Upper lobe of left lung (tissue), 6 donors: ENCODE data around the gene FMOD. TPM values are rescaled to one million over a fixed set of nuclear protein-coding genes. Genes with fewer than 3 reads are reported as not detected.

Experiments used
- ATAC-seq, 2 donors: fragments of 200-7000 bp; cut with Tn5 transposase; one replicate each; pipeline ENCODE4 v1.9.1; 2022; ENCODE audit warnings: mild to moderate bottlenecking in 2 of 2, moderate library complexity in 2 of 2; ENCODE audit not compliant: low FRiP score in 2 of 2
- DNase-seq, 2 donors: peaks; one replicate each; pipeline ENCODE4 v3.0.0-alpha.2; 2019 to 2020
- H3K27ac ChIP-seq, 4 donors: fragments of 200-600 bp; sonication (generic); one replicate each; pipeline ENCODE4 v1.5.1; 2016 to 2019
- H3K27me3 ChIP-seq, 4 donors: fragments of 200-600 bp; sonication (generic); one replicate each; pipeline ENCODE4 v1.5.1; 2017 to 2019
- H3K36me3 ChIP-seq, 4 donors: fragments of 200-600 bp; sonication (generic); one replicate each; pipeline ENCODE4 v1.5.1; 2016 to 2019
- H3K4me1 ChIP-seq, 4 donors: fragments of 200-600 bp; sonication (generic); one replicate each; pipeline ENCODE4 v1.5.1; 2018 to 2019
- H3K4me3 ChIP-seq, 4 donors: fragments of 200-600 bp; sonication (generic); one replicate each; pipeline ENCODE4 v1.5.1; 2017 to 2019; ENCODE audit warnings: mild to moderate bottlenecking in 2 of 4, moderate library complexity in 1 of 4
- H3K9me3 ChIP-seq, 4 donors: fragments of 200-600 bp; sonication (generic); one replicate each; pipeline ENCODE4 v1.5.1; 2018 to 2019
- EP300 ChIP-seq, 4 donors: sonication (generic); formaldehyde crosslinking; IDR thresholded peaks; one replicate each; pipeline ENCODE4 v1.5.1; 2017; ENCODE audit warnings: antibody characterized with exemption in 4 of 4, control low read depth in 2 of 4
- POLR2A ChIP-seq, 4 donors: fragments of 450-650 bp; IDR thresholded peaks; one replicate each; pipeline ENCODE4 v1.5.1; 2016 to 2017; ENCODE audit warnings: antibody characterized with exemption in 4 of 4, mild to moderate bottlenecking in 2 of 4
- POLR2AphosphoS5 ChIP-seq, 2 donors: sonication (generic); formaldehyde crosslinking; IDR thresholded peaks; one replicate each; pipeline ENCODE4 v1.5.1; 2017; ENCODE audit warnings: antibody characterized with exemption in 2 of 2
- WGBS, 2 donors: methylation state at CpG; one replicate each; pipeline ENCODE4 v1.1.5; 2017 to 2018; 5-methylcytosine and 5-hydroxymethylcytosine counted together
- total RNA-seq, 6 donors: library from RNA; depleted of rRNA in 4 of 6; stranded (reverse); fragments of >200 nt in 4 of 6; gene quantifications; one replicate each; pipeline versions ENCODE4 v1.1.0 to v1.2.1, GENCODE V29; 2016 to 2021
- TF ChIP-seq, protein P1 (sequence below), 6 experiments: fragments of 450-650 bp in 4 of 6; fragments of 200-600 bp in 2 of 6; sonication (generic) in 2 of 6; IDR thresholded peaks; one replicate each; pipeline ENCODE4 v1.5.1; 2016 to 2019; ENCODE audit warnings: antibody characterized with exemption in 6 of 6
- donor health status: DM: no; HTN: no; CAD: no; lungs with moderate emphysema.
- donor health status: DM: no; HTN: yes; CAD: no; lungs with severe emphysema.

FMOD gene
- total RNA-seq, 6 donors from 2014 or later: 12.5 to 46.7 (median 25.4) TPM

DNA sequence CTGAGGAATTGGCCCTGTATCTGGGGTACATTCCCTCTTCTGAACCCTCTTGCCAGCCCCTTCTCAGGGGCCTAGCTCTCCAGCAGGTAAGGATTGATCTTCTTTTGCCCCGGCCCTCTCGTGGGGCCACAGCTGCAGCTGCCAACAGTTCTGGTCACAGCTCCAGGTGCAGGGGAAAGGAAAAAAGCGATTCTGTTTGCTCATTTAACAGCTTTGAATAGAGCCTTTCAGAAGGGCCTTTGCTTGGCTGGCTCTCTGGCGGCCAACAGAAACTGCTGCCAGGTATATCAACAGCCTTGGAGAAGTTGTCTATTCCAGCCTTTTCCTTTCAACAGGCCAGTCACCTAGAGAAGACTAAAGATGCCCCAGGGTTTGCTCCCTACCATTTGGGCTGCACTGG lies 16.1 kb upstream of the FMOD start:
- Histone ChIP-seq H3K27me3 (no peaks in the 10 kb centered on the region), H3K4me3 (no peak overlapping the region), H3K27ac (no peak overlapping the region), H3K4me1 (peaks cover 5 to 14% (median 11%) of the 10 kb centered on the region in 4 donors), H3K36me3 (no peaks in the 10 kb centered on the region), H3K9me3 (no peaks in the 10 kb centered on the region)
- 65 to 77% methylated on average over 4 of the region's 4 CpGs for WGBS, 2 donors
- no peak for ATAC-seq
- no peak for TF ChIP-seq EP300 (IDR thresholded peaks at IDR 0.05)
- DNase-seq: no peak

DNA sequence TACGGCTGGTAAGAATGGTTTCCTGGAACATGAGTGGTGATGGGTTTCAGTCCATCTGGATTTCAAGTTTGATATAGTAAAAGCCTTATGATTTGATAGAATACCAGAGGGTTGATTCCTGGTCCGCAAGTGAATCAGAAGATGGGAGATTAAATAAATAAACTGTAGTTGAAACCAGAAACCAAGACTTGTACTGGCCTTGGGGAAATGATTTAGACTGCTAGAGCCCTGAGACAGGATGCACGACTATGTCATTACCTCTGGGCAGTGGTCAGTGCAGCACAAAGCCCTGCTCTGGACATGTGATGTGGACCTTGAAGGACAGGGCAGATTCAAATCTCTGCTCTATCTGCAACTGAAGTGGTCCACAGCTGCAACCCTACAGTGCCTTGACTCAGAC lies 15.6 kb upstream of the FMOD start:
- 88 to 91% methylated on average over 3 of the region's 3 CpGs for WGBS, 2 donors
- H3K27ac ChIP-seq: no peak overlapping the region
- no peak for TF ChIP-seq POLR2AphosphoS5 (IDR thresholded peaks at IDR 0.05)
- no peak for TF ChIP-seq POLR2A (IDR thresholded peaks at IDR 0.05)
- TF ChIP-seq EP300 (IDR thresholded peaks at IDR 0.05): no peak

DNA sequence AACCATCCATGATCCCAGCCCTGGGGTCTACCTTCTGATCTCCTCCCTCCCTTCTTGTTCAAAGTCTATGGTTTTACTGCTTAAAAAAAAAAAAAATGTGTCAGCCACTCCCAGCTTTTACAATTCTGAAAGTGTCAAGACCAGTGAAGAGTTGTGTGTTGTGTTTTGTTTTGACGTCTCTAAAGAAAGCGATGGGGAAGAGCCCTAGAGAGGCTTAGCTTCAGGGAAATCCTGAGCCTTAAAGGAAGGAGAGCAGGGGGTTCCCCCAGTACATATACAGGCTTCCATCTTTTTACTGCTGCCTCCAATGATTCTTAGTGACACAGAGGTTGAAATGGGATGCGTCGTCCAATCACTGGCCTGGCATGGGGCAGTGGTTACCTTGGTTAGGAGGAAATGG lies 13.9 kb upstream of the FMOD start:
- TF ChIP-seq, protein P1, sequence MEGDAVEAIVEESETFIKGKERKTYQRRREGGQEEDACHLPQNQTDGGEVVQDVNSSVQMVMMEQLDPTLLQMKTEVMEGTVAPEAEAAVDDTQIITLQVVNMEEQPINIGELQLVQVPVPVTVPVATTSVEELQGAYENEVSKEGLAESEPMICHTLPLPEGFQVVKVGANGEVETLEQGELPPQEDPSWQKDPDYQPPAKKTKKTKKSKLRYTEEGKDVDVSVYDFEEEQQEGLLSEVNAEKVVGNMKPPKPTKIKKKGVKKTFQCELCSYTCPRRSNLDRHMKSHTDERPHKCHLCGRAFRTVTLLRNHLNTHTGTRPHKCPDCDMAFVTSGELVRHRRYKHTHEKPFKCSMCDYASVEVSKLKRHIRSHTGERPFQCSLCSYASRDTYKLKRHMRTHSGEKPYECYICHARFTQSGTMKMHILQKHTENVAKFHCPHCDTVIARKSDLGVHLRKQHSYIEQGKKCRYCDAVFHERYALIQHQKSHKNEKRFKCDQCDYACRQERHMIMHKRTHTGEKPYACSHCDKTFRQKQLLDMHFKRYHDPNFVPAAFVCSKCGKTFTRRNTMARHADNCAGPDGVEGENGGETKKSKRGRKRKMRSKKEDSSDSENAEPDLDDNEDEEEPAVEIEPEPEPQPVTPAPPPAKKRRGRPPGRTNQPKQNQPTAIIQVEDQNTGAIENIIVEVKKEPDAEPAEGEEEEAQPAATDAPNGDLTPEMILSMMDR (IDR thresholded peaks at IDR 0.05): no peak
- no peak for TF ChIP-seq EP300 (IDR thresholded peaks at IDR 0.05)
- TF ChIP-seq POLR2A (IDR thresholded peaks at IDR 0.05): no peak
- no peak for TF ChIP-seq POLR2AphosphoS5 (IDR thresholded peaks at IDR 0.05)
- whole genome bisulfite sequencing, 2 donors: 81 to 84% methylated on average over 3 to 4 of the region's 4 CpGs
- no peak for DNase-seq
- Histone ChIP-seq H3K27me3 (no peaks in the 10 kb centered on the region), H3K9me3 (no peaks in the 10 kb centered on the region), H3K36me3 (no peaks in the 10 kb centered on the region), H3K4me1 (peaks cover 5 to 14% (median 11%) of the 10 kb centered on the region in 4 donors), H3K4me3 (no peak overlapping the region), H3K27ac (no peak overlapping the region)
- ATAC-seq: no peak

More for the DNA sequence above, 15.6 kb upstream of the FMOD start:
- Histone ChIP-seq H3K4me1 (peaks cover 5 to 14% (median 11%) of the 10 kb centered on the region in 4 donors), H3K4me3 (no peak overlapping the region), H3K36me3 (no peaks in the 10 kb centered on the region), H3K27me3 (no peaks in the 10 kb centered on the region), H3K9me3 (no peaks in the 10 kb centered on the region)
- no peak for DNase-seq
- ATAC-seq: no peak

DNA sequence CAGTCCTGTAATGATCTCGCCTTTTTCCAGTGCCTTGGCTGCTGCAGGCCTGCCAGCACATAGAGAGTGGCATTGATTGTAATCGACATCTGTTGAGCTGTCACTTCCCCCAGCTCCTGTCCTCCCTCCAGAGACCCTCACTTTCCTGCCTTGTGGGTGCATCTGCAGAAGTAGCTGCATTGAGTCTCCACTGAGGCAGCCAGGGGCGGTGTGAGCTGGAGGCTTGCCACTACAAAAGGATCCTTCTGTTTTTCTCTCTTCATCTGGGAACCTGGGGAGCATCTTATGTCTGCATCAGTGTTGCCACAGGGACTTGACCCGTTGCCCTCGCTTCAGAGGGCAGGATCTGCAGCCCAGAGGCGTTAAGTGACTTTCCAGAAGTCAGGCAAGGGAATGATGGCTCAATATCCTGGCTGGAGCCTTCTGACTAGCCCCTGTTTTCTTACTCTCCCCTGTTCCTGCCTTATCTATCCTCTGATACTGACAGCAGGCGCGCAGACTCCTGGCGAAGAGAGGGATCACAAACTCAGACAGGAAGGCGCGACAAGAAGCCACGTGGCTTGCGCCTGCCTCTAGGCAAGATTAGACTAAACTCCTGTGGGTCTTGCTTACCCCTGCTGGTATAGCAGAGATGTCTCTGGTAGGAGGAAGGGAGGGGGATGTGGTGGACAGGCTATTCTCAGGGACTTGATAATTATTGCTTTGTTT lies 13.3 kb upstream of the FMOD start:
- DNase-seq: no peak
- Histone ChIP-seq H3K27ac (no peak overlapping the region), H3K9me3 (no peaks in the 10 kb centered on the region), H3K36me3 (no peaks in the 10 kb centered on the region), H3K4me1 (peaks cover 2 to 10% (median 7%) of the 10 kb centered on the region in 4 donors), H3K27me3 (no peaks in the 10 kb centered on the region), H3K4me3 (no peak overlapping the region)
- TF ChIP-seq POLR2A (IDR thresholded peaks at IDR 0.05) (no peak), EP300 (IDR thresholded peaks at IDR 0.05) (no peak), POLR2AphosphoS5 (IDR thresholded peaks at IDR 0.05) (no peak)
- TF ChIP-seq, protein P1 (IDR thresholded peaks at IDR 0.05): no peak
- 54 to 67% methylated on average over 13 of the region's 13 CpGs for WGBS, 2 donors
- ATAC-seq: no peak

DNA sequence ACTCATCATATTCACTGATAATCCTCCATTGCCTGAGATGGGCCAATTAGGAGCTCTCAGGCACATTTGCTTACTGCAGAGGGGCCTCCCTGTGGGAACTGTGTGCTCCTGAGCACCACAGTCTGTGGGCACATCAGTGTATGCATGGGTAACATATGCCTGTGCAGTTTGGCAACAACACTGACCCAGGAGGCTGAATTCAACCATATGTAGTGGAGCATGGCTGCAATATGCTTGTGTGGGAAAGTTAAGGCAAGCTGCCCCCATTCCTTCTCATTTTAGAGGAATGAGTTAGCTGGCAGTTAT lies 11.8 kb upstream of the FMOD start:
- ATAC-seq: no peak

More for the DNA sequence above, 11.8 kb upstream of the FMOD start:
- no peaks in the 10 kb centered on the region for H3K4me1 ChIP-seq
- no peaks in the 10 kb centered on the region for H3K27me3 ChIP-seq
- no peak for DNase-seq
- no peak overlapping the region for H3K27ac ChIP-seq
- TF ChIP-seq POLR2AphosphoS5 (IDR thresholded peaks at IDR 0.05): no peak
- no peak for TF ChIP-seq EP300 (IDR thresholded peaks at IDR 0.05)
- TF ChIP-seq POLR2A (IDR thresholded peaks at IDR 0.05): no peak
- TF ChIP-seq, protein P1 (IDR thresholded peaks at IDR 0.05): no peak
- H3K9me3 ChIP-seq: no peaks in the 10 kb centered on the region
- no peak overlapping the region for H3K4me3 ChIP-seq
- no peaks in the 10 kb centered on the region for H3K36me3 ChIP-seq
